H1 (cell line): ENCODE measurements around the gene KIAA1614. TPM values are rescaled to one million over a fixed set of nuclear protein-coding genes. Genes with fewer than 3 reads are reported as not detected.

Source experiments
- CTCF ChIA-PET: fragments of 300-600 bp; sonication (Branson Sonifier 250); formaldehyde crosslinking; loops from one replicate; lab custom pipeline; 2021; ENCODE audit not compliant: partially characterized antibody; lab: Charles Lee
- POLR2A ChIA-PET: fragments of 300-600 bp; sonication (Branson Sonifier 250); formaldehyde crosslinking; loops from one replicate; lab custom pipeline; 2021; ENCODE audit warnings: inconsistent platforms; ENCODE audit not compliant: partially characterized antibody; lab: Charles Lee
- DNase-seq, 2 experiments: peaks; one replicate each; pipeline versions ENCODE4 v3.0.0 to v3.0.0-alpha.2; 2010 to 2022; ENCODE audit warnings: low spot score in 2 of 2, low read depth in 1 of 2, mixed read lengths in 1 of 2
- FAIRE-seq: peaks from 2 replicates; lab custom pipeline; 2011; peaks lifted over from hg19 to GRCh38; lab: Jason Lieb, UNC
- H2AFZ ChIP-seq: 2 replicates; pipeline ENCODE4 v1.8.1; 2012; ENCODE audit warnings: low read length, inconsistent platforms
- H2AK5ac ChIP-seq: 2 replicates; pipeline ENCODE4 v1.6.1; 2013; ENCODE audit warnings: low read depth, low read length
- H2BK120ac ChIP-seq: replicated peaks from 2 replicates; pipeline ENCODE3; 2013; ENCODE audit warnings: low read depth, low read length, inconsistent platforms
- H2BK12ac ChIP-seq: 2 replicates; pipeline ENCODE4 v1.6.1; 2013; ENCODE audit warnings: low read depth, low read length
- H2BK15ac ChIP-seq: 2 replicates; pipeline ENCODE4 v1.6.1; 2013; ENCODE audit warnings: low read length
- H2BK20ac ChIP-seq: 2 replicates; pipeline ENCODE4 v1.6.1; 2013; ENCODE audit warnings: low read length
- H2BK5ac ChIP-seq: 2 replicates; pipeline ENCODE4 v1.6.1; 2013; ENCODE audit warnings: low read depth, low read length
- H3K14ac ChIP-seq: 2 replicates; pipeline ENCODE4 v1.6.1; 2013; ENCODE audit warnings: inconsistent platforms; ENCODE audit not compliant: insufficient read length
- H3K18ac ChIP-seq: 2 replicates; pipeline ENCODE4 v1.6.1; 2013; ENCODE audit warnings: low read length; ENCODE audit errors: extremely low read depth
- H3K23ac ChIP-seq: 2 replicates; pipeline ENCODE4 v1.6.1; 2013; ENCODE audit warnings: inconsistent platforms; ENCODE audit not compliant: insufficient read length
- H3K23me2 ChIP-seq: 2 replicates; pipeline ENCODE4 v1.6.1; 2013; ENCODE audit warnings: low read depth, low read length
- H3K27ac ChIP-seq: 2 replicates; pipeline ENCODE4 v1.6.1; 2011; ENCODE audit warnings: low read depth, low read length, inconsistent platforms
- H3K27me3 ChIP-seq, 4 experiments: replicated peaks in 1 of 4; 1 replicate in 1 of 4; 2 replicates in 3 of 4; pipeline versions ENCODE4 v1.6.1 to v1.8.1; 2011 to 2013; ENCODE audit warnings: low read length in 3 of 4, mild to moderate bottlenecking in 3 of 4, inconsistent platforms in 2 of 4, mixed read lengths in 2 of 4, moderate library complexity in 1 of 4; ENCODE audit not compliant: control insufficient read depth in 3 of 4, insufficient read depth in 3 of 4; ENCODE audit errors: extremely low read depth in 1 of 4
- H3K36me3 ChIP-seq, 4 experiments: 2 replicates each; pipeline versions ENCODE4 v1.6.1 to v1.8.1; 2011 to 2013; ENCODE audit warnings: mild to moderate bottlenecking in 4 of 4, low read length in 3 of 4, moderate library complexity in 2 of 4, control low read depth in 1 of 4, inconsistent platforms in 1 of 4; ENCODE audit not compliant: insufficient read depth in 4 of 4, control insufficient read depth in 2 of 4
- H3K4ac ChIP-seq: replicated peaks from 2 replicates; pipeline ENCODE3; 2013; ENCODE audit warnings: low read length, low read depth, mixed read lengths, inconsistent platforms; ENCODE audit not compliant: insufficient read length
- H3K4me1 ChIP-seq, 4 experiments: replicated peaks in 1 of 4; 1 replicate in 1 of 4; 2 replicates in 3 of 4; pipeline versions ENCODE4 v1.6.1 to v1.8.1; 2011 to 2013; ENCODE audit warnings: low read length in 3 of 4, inconsistent platforms in 2 of 4, mixed read lengths in 1 of 4; ENCODE audit not compliant: insufficient read depth in 4 of 4, control insufficient read depth in 3 of 4
- H3K4me2 ChIP-seq, 2 experiments: 2 replicates each; pipeline versions ENCODE4 v1.6.1 to v1.8.1; 2011 to 2013; ENCODE audit warnings: low read depth in 2 of 2, low read length in 2 of 2, control low read depth in 1 of 2, inconsistent platforms in 1 of 2, mild to moderate bottlenecking in 1 of 2; ENCODE audit not compliant: insufficient read depth in 1 of 2
- H3K4me3 ChIP-seq, 4 experiments: fragments of 200-600, 300-600 bp in 1 of 4; sonication (generic), shearing (Covaris generic), sonication (Bioruptor Twin) in 1 of 4; 2 replicates each; pipeline versions ENCODE4 v1.5.1 to v1.8.1; 2011 to 2016; ENCODE audit warnings: low read length in 4 of 4, low read depth in 3 of 4, control low read depth in 2 of 4, inconsistent platforms in 2 of 4, mild to moderate bottlenecking in 2 of 4, mixed read lengths in 1 of 4, moderate library complexity in 1 of 4; ENCODE audit not compliant: insufficient read depth in 2 of 4; ENCODE audit errors: extremely low read depth in 1 of 4
- H3K56ac ChIP-seq: replicated peaks from 2 replicates; pipeline ENCODE3; 2013; ENCODE audit warnings: low read depth, mild to moderate bottlenecking, mixed read lengths, low read length, inconsistent platforms; ENCODE audit not compliant: insufficient read length
- H3K79me1 ChIP-seq: 2 replicates; pipeline ENCODE4 v1.6.1; 2013; ENCODE audit warnings: low read depth, low read length, control low read depth
- H3K79me2 ChIP-seq, 2 experiments: 2 replicates each; pipeline versions ENCODE4 v1.6.1 to v1.8.1; 2012 to 2013; ENCODE audit warnings: low read length in 2 of 2, mild to moderate bottlenecking in 2 of 2, inconsistent platforms in 1 of 2; ENCODE audit not compliant: insufficient read depth in 2 of 2, control insufficient read depth in 1 of 2
- H3K9ac ChIP-seq, 4 experiments: replicated peaks in 1 of 4; 1 replicate in 1 of 4; 2 replicates in 3 of 4; pipeline versions ENCODE4 v1.6.1 to v1.8.1; 2011 to 2013; ENCODE audit warnings: low read depth in 3 of 4, low read length in 3 of 4, control low read depth in 2 of 4, mild to moderate bottlenecking in 2 of 4, moderate library complexity in 2 of 4, inconsistent platforms in 1 of 4; ENCODE audit errors: extremely low read depth in 1 of 4
- H3K9me3 ChIP-seq, 2 experiments: 2 replicates each; pipeline versions ENCODE4 v1.6.1 to v1.8.1; 2012 to 2013; ENCODE audit warnings: mild to moderate bottlenecking in 2 of 2, moderate library complexity in 2 of 2, control low read depth in 1 of 2, inconsistent platforms in 1 of 2, low read depth in 1 of 2, low read length in 1 of 2, mixed read lengths in 1 of 2; ENCODE audit not compliant: insufficient read depth in 2 of 2
- H4K20me1 ChIP-seq, 2 experiments: replicated peaks in 1 of 2; 2 replicates each; pipeline versions ENCODE3 to v1.8.1; 2011 to 2013; ENCODE audit warnings: inconsistent platforms in 2 of 2, low read length in 2 of 2, mild to moderate bottlenecking in 1 of 2; ENCODE audit not compliant: insufficient read depth in 2 of 2, control insufficient read depth in 1 of 2
- H4K5ac ChIP-seq: 2 replicates; pipeline ENCODE4 v1.6.1; 2013; ENCODE audit warnings: low read length, low read depth, mixed read lengths, inconsistent platforms; ENCODE audit not compliant: insufficient read length
- H4K8ac ChIP-seq: 2 replicates; pipeline ENCODE4 v1.8.0; 2013; ENCODE audit warnings: mild to moderate bottlenecking, moderate library complexity, low read length, inconsistent platforms; ENCODE audit not compliant: insufficient read depth; ENCODE audit errors: extremely low read depth
- H4K91ac ChIP-seq: replicated peaks from 2 replicates; pipeline ENCODE3; 2013; ENCODE audit warnings: low read length, mixed read lengths, inconsistent platforms; ENCODE audit not compliant: insufficient read length
- HDAC2 ChIP-seq, 2 experiments: fragments of 300-600 bp in 1 of 2; sonication (generic) in 1 of 2; IDR thresholded peaks; 2 replicates each; pipeline ENCODE4 v1.6.1; 2011 to 2012; ENCODE audit warnings: low read depth in 2 of 2, low read length in 2 of 2, mild to moderate bottlenecking in 2 of 2, moderate library complexity in 2 of 2, borderline replicate concordance in 1 of 2, inconsistent platforms in 1 of 2
- POU5F1 ChIP-seq: IDR thresholded peaks from 2 replicates; pipeline ENCODE4 v1.6.1; 2011; ENCODE audit warnings: low read depth, mild to moderate bottlenecking, low read length, moderate library complexity
- SIN3A ChIP-seq, 2 experiments: IDR thresholded peaks in 1 of 2; conservative IDR thresholded peaks in 1 of 2; 2 replicates each; pipeline ENCODE4 v1.6.1; 2011 to 2012; ENCODE audit warnings: low read length in 2 of 2, improper control_type of control experiment in 1 of 2, low read depth in 1 of 2, mild to moderate bottlenecking in 1 of 2
- SP2 ChIP-seq: IDR thresholded peaks from 2 replicates; pipeline ENCODE4 v1.6.1; 2012; ENCODE audit warnings: mild to moderate bottlenecking, low read length, inconsistent platforms
- WGBS, 2 experiments: shearing (Covaris generic) in 1 of 2; methylation state at CpG; one replicate each; pipeline versions ENCODE4 v1.1.6 to v1.1.7; 2013 to 2015; ENCODE audit warnings: low lambda C conversion rate in 2 of 2, mixed read lengths in 2 of 2, inconsistent platforms in 1 of 2, low coverage in 1 of 2, missing lambda C conversion rate in 1 of 2; ENCODE audit not compliant: insufficient replicate concordance in 2 of 2, insufficient coverage in 1 of 2, insufficient read length in 1 of 2; ENCODE audit errors: extremely low coverage in 1 of 2, missing lambda C conversion rate in 1 of 2; 5-methylcytosine and 5-hydroxymethylcytosine counted together
- polyA plus RNA-seq, 7 experiments: library from polyadenylated mRNA; depleted of rRNA in 3 of 7; stranded (reverse) in 5 of 7; unstranded in 2 of 7; fragments of >200 nt in 5 of 7; fragments of 200-250 nt in 2 of 7; gene quantifications; 1 replicate in 5 of 7; 2 replicates in 1 of 7; 4 replicates in 1 of 7; pipeline versions ENCODE4 v1.2.1 to v1.2.3, GENCODE V29; 2011 to 2013; ENCODE audit warnings: missing spikeins in 2 of 7, mixed read lengths in 2 of 7
- total RNA-seq: library from RNA; stranded (reverse); fragmentation: NEBNext Ultra II Directional; extraction: Animal tissue kit (Norgen Biotek cat#: 25700); gene quantifications from 2 replicates; pipeline ENCODE4 v1.2.1, GENCODE V29; 2021

KIAA1614 gene
- total and polyA plus RNA-seq, 2 of the 8 experiments (the other 6 are each of a cell fraction or from before 2014, with no cell fraction given): 1.3 to 3.1 TPM

DNA sequence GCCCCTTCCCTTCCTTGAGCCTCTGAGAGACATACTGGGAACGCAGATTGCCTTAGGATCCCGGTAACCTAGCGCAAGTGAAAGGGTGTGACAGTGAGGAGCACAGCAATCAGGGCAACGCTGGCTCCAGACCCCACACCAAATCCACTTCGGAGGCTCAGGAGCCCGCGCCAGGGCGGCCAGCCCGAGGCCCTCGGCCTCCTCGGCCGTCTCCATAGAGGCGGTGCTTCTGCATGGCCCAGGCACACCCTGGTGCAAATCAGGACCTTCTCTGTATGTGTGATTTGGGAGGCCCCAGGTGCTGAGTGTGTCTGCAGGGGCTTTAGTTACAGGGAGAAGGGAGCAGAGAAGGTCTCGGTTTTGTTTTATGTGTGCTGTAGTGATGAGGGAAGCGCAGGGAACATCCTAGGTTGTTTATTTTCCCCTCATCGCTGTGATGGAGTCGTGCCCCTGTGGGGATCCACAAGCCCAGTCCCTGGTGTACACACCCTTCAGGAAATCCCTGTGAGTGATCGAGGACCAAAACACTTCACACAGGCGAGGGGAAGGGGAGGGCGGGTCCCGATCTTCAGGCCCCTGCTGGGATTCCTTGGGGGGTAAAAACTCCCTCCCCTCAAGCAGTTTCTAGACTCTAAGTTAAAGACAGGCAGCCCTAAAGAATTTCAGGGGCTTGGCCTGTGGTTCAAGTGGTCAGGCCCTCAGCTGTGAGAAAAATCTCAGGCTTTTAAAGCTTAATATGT lies 9.4 kb downstream of the KIAA1614 start:
- Histone ChIP-seq H3K14ac (no peak overlapping the region), H2BK120ac (peak overlapping the region; percentile 13), H4K20me1 (no peaks in the 10 kb centered on the region), H2BK5ac (peak overlapping the region; percentile 89; the same call in 1 of the 2 replicates), H3K27ac (peak overlapping the region; percentile 61; the same call in 1 of the 2 replicates), H3K4me2 (peak overlapping the region; percentile 16 to 75; a peak in 1 of 4 replicates), H3K4ac (peak overlapping the region; percentile 1), H3K79me2 (no peaks in the 10 kb centered on the region), H3K9ac (0 out of 7 replicates have a peak overlapping the region, but pooled peaks of 1 of the 4 experiments have one; percentile 51), H3K23me2 (peaks cover 2% of the 10 kb centered on the region), H3K18ac (peak overlapping the region; percentile 76; the same call in 1 of the 2 replicates), H3K36me3 (no peaks in the 10 kb centered on the region), H3K4me3 (0 out of 8 replicates have a peak overlapping the region, but pooled peaks of 1 of the 4 experiments have one; percentile 4)
- CTCF ChIA-PET: interaction anchor here (1.1 to 1.9 kb wide), 11 partner anchors 8 to 247 kb away, joined by 3 to 14 read pairs (median 4); partner anchors contain the start of gene KIAA1614
- FAIRE-seq: no peak
- TF ChIP-seq POU5F1 (no peak), SP2 (no peak), SIN3A (conservative IDR thresholded peaks at IDR 0.05 in 1 of 2, IDR thresholded peaks at IDR 0.05 in 1 of 2; ENCODE audit: low read depth in 1 of 2, low read length in 2 of 2) (no peak), HDAC2 (IDR thresholded peaks at IDR 0.05; ENCODE audit: borderline replicate concordance in 1 of 2, low read depth in 2 of 2, low read length in 2 of 2) (no peak)
- TF ChIP-seq, all 59 proteins: peak for 0
- no peaks in the 10 kb centered on the region for H3K9me3 ChIP-seq
- H2BK12ac ChIP-seq: peak overlapping the region; percentile 98
- 0 out of 2 replicates have a peak overlapping the region, but pooled peaks have one; percentile 72 for H2BK15ac ChIP-seq
- peak overlapping the region; percentile 11 for H3K56ac ChIP-seq
- peak overlapping the region; percentile 58; the same call in 1 of the 2 replicates for H4K8ac ChIP-seq
- WGBS, 2 experiments: 78% methylated on average over 18 of the region's 21 CpGs; no CpG with 5 or more reads in 1 of the 2 experiments
- 0 out of 2 replicates have a peak overlapping the region, but pooled peaks have one; percentile 96 for H2AK5ac ChIP-seq
- no peak overlapping the region for H4K5ac ChIP-seq
- H4K91ac ChIP-seq: peak overlapping the region; percentile 72
- H3K79me1 ChIP-seq: no peaks in the 10 kb centered on the region
- peaks cover 29 to 47% (median 39%) of the 10 kb centered on the region in 4 experiments for H3K4me1 ChIP-seq
- H3K27me3 ChIP-seq: no peaks in the 10 kb centered on the region; a peak in 1 of 7 replicates
- H2AFZ ChIP-seq: no peak overlapping the region
- POLR2A ChIA-PET: interaction anchor here (0.7 to 2.4 kb wide), 9 partner anchors 10 to 420 kb away, joined by 3 to 26 read pairs (median 4); partner anchors contain the start of genes ACBD6, KIAA1614 and STX6
- peak overlapping the region; percentile 74; the same call in 1 of the 2 replicates for H2BK20ac ChIP-seq
- H3K23ac ChIP-seq: no peak overlapping the region
- no peak for DNase-seq
